Measurements from ENCODE around the gene P2RX1. TPM values are rescaled to one million over a fixed set of nuclear protein-coding genes. Genes with fewer than 3 reads are reported as not detected.

P2RX1 gene
- total RNA-seq, 1 donor from 2014 or later = 0.68 TPM

DNA sequence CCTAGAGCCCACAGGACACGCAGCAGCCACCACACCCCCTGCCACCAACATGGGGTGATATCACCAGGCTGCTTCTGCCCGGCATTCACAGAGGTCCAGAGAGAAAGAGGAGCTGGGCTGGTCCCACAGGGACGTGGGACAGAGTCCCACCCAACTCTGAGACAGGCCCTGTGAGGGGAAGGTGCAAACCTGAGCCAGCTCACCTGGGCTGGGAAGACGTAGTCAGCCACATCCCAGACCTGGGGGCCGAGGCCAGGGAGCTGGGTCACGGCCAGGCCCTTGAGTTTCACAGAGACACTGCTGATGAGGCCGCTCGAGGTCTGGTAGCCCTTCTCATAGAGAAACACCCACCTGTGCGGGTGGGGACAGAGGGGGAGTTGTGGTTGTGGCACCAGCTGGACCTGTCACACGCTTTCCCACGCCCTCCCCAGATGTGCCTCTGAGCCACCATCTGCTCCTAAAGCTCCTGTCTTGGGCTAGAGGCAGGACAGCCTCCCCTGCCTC, 11.2 kb downstream of the P2RX1 start:
- ATAC-seq = no peak

- ATAC-seq = peak; percentile 4
Observed at GRCh38 chr17:3904501-3904900, 11.8 kb downstream of the P2RX1 start.

GRCh38 chr17:3903881-3904290, 12.4 kb downstream of the P2RX1 start:
- peak; percentile 7 for ATAC-seq

- ATAC-seq = no peak
Observed at GRCh38 chr17:3903051-3903825, 13.0 kb downstream of the P2RX1 start.

- no peak for ATAC-seq
Observed at GRCh38 chr17:3900646-3901045, 15.6 kb downstream of the P2RX1 start.

GRCh38 chr17:3897731-3898130, 18.5 kb downstream of the P2RX1 start:
- no peak for ATAC-seq

GRCh38 chr17:3896968-3897235, 19.4 kb downstream of the P2RX1 start:
- no peak for ATAC-seq

DNA sequence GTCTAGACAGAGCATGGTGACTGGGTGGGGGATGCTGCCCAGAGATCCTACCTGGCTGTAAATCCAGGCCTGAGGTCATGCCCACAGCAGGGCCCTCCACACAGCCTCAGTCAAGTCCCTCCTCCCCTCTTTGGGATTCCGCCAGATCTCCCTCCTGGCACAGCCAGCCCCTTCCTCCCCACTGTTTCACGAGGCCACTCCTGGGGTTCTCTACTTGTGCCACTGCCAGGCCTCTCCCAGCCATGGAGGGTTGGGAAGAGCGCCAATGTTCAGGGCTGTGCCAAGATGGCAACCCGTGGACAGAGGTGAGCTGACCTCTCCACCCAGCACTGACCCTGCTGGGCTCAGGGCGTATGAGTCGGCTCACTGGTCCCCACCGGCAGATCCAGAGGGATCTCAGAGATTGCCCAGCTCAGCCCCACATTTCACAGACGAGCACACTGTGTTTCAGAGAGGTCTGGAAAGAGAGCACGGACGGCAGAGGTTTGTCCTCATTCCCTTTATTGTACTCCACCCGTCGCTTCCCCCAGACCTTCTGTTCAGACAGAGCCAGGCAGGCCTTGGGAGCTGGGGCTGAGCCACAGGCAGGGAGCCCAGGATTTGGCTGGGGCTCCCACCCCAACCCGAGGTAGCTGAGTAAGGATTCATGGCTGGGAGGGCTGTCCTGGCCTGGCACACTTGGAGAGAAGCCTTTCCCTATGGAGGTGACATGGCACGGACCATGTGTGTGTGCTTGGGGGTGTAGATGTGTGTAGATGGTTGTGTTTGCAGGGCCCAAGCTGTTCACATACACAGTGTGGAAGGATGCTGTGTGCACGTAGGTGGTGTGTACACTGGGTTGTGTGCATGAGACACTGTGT, 19.9 kb downstream of the P2RX1 start:
- ATAC-seq = no peak

- no peak for ATAC-seq
Observed at GRCh38 chr17:3895354-3895753, 20.9 kb downstream of the P2RX1 start.

DNA sequence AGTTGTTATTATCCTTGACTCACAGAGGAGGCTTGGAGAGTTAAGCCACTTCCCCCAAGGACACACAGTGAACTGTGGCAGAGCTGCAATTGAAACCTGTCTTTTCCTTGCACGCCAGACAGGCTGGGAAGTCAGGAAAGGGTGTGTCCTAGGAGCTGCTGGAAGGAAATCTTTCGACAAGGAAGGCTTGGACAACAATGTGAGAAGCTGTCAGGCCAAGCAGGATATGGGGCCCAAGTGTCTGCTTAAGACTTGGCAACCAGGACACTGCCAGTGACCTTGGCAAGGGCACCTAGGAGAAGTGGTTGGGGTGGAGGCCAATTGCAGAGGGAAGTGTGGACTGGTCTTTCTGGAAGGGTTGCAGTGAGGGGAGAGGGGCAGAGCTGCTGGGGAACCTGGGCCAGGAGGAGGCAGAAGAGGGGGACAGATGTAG, 21.3 kb downstream of the P2RX1 start:
- peak; percentile 30 for ATAC-seq

DNA sequence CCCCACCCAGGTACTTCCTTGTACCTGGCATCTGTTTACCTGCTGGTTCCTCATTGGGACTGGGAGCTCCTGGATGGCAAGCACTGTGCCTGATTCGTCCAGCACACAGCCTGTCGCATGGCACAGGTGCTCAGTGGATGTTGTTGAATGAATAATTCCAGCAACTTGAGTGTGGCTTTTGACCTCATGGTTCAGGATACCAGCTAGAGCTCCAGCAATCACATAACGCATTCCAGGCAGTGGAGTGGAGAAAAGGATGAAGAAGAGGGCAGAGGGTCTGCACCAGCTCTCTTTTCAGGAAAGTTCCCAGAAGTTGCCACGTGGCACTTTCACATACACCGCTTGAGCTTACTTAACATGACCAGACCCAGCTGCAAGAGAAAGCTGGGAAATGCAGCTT, 22.1 kb downstream of the P2RX1 start:
- ATAC-seq = no peak

DNA sequence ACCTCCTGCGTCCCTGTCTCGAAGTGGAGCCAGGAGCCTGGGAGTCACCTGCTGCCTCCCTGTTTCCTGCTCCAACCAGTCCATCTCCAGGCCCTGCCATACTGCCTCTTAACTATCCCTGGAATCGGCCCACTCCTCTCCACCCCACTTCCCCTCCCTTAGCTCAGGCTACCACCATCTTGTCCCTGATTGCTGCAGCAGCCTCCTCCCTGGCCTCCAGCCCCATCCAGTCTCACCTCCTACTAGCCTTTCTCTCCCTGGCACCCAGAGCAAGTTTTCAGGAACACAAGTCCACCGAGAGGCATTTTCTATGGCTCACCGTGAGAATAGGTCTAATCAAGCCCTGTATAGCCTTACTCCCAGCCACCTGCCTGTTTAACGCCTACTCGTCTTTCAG, 22.5 kb downstream of the P2RX1 start:
- no peak for ATAC-seq

GRCh38 chr17:3893003-3893719, 23.1 kb downstream of the P2RX1 start, which contains the start of gene CAMKK1:
TSS of gene CAMKK1 (minus strand) at chr17:3893053. CDS start at chr17:3885687, 7,366 bp downstream.
- ATAC-seq = peak; percentile 71

GRCh38 chr17:3892095-3892998, 23.9 kb downstream of the P2RX1 start:
- peak; percentile 40 for ATAC-seq

DNA sequence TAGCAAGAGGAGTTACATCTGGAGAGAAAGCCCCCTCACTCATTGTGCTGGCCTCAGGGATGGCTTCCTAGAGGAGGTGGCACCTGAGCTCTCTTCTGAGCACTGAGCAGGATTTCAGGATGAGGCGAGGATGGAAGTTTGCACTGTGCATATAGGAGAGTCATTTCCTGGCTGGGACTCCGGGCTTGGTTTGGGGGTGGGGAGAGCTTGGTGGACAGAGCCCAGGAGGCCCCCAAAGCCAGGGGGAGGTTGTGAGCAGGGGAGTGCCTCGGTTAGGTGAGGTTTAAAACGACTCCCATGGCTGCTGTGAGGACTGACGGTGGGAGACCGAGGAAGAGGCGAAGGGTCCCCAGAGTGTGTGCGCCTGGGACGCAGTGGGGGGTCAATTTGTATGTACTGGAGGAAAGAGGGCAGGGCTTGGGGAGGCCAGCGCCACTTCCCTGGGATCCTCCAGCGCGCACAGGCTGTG, 24.6 kb downstream of the P2RX1 start:
- ATAC-seq = no peak

GRCh38 chr17:3890878-3891219, 25.4 kb downstream of the P2RX1 start:
- no peak for ATAC-seq

DNA sequence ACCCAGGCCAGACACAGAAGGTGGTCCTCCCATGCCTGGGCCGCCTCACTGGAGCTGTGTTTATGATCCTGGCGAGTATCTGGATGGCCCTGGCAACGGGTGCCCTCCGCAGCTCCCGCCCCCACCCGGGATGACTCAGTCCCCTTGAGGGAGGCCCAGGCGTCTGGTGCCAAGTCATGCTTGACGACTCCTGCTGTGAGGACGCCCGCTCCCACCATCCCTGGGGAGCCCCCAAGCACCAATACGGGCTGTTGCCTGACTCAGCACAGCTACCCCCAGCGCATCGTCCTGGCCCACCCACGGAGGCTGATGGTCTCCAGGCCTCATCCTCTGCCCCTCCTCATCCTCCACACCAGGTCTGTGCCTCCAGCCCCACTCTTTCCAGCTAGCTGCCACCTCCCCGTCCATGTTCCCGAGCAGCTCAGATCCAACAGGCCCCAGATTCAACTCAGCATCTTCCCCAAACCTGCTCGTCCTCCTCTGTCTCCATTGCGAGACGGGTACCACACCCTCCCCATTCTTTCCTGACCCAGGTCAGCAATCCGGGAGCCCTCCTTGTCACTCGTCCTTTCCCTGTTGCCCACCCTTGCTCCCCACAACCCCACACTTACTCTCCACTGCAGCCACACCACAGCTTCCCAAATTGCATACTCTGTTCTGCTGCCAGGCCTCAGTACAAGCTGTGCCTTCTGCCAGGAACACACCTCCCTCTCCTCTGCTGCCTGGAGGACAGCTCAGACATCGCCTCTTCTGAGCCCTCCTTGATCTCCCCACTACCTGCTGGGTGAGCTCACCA, 26.0 kb downstream of the P2RX1 start:
- ATAC-seq = peak; percentile 4

DNA sequence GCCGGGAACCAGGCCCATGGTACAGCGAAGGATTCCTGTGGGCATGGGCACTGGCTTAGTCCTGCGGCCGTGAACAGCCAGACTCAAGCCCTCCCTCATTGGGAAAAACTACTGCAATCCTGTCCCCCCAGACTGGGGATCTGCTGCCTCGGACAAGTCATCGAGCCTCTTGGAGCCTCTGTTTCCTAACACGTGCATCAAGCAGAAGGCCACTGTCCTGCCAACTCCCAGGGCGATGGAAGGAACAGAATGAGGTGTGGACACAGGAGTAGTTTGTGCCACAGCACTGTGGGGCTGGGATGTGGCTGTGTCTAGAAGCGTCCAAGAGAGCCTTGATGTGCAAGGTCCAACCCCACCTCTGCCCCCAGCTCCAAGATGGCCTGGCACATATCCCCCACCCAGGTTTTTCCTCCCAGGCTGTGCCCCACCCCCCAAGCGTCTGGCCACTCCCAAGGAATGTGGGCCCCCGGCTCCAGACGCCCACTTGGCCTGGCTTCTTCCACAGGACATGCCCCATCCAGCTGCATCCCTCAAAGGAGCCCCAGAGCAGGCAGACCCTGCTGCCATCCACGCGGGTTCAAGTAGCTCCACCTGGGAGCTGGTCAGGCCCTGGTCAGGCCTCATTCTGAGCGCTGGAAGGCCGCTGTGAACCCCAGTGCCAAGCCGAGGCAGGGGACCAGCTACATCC, 26.8 kb downstream of the P2RX1 start:
- no peak for ATAC-seq

DNA sequence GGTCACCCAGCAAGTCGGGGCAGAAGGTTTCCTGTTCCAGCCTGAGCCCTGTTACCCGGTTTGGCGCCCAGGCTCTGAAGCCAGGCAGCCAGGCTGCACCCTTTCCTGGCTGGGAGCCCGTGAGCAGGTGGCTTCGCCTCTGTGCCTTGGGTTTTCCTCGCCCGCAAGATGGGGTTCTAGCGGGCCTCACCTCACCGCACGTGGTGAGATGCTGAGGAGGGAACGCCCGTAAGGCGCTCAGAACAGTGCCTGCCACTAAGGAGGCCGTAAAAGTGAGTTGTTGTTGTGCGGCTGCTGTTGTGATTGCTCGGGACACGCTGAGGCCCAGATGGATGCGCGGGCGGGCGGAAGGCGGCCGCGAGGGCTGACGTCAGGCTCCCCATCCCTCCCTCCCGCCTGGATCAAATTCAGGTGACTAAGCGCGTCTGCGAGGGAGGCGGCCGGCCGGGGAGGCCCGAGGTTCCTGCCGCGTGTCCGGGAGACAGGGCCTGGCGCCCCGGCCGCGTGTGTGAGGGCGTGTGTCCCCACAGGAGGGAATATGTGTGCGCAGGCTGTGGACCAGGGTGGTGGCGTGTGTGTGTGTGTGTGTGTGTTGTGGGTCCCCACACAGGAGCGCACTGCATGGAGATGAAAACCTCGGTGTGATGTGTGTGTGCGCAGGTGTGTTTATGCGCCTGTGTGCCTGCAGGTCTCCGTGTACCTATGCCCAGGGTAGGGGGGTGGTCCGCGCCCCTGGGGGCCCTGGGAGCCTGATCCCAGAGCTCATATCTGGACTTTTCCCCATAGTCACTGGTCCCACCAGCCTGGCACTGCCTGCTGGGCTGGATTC, 27.7 kb downstream of the P2RX1 start:
- peak; percentile 62 for ATAC-seq

DNA sequence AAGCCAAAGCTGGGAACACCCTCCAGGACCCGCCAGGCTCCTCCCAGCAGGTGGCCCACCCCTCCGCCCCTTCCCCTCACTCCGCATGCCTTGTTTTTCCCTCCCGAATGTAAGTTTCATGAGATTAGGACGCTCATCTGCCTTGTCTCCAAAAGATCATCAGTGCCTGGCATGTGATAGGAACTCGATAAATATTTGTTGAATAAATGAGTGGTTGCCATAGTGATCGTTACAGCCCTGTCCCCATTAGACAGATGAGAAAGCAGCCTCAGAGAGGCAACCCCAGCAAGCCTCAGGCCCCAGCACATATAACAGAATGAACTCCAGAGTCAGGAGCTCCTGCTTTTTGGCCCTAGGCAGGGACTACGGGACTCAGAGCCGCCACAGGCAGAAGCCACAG, 28.5 kb downstream of the P2RX1 start:
- ATAC-seq = no peak

Measured in esophagus mucosa (tissue), 1 donor.